SK-N-SH (cell line): ENCODE measurements around the gene GDF9. TPM values are rescaled to one million over a fixed set of nuclear protein-coding genes. Genes with fewer than 3 reads are reported as not detected.
A peak's percentile ranks its signal among the peaks of the same experiment; 100 is the strongest.

ENCODE experiments used
- CTCF ChIA-PET: fragments of 300-600, 350-600 bp; formaldehyde crosslinking; extraction: SDS; loops from one replicate; lab custom pipeline; 2021; lab: Yijun Ruan, JAX
- POLR2A ChIA-PET: fragments of 350-600 bp; sonication (Branson Sonifier 250); formaldehyde crosslinking; extraction: SDS; loops from one replicate; lab custom pipeline; 2020; ENCODE audit warnings: antibody characterized with exemption, inconsistent platforms; lab: Yijun Ruan, JAX
- DNase-seq: peaks from one replicate; pipeline ENCODE4 v3.0.0; 2012
- H2AFZ ChIP-seq: fragments of 200-600 bp; sonication (generic); 2 replicates; pipeline ENCODE4 v1.8.1; 2016; ENCODE audit warnings: antibody characterized with exemption, mild to moderate bottlenecking, low read depth
- H3F3A ChIP-seq: fragments of 200-600 bp; sonication (generic); replicated peaks from 2 replicates; pipeline ENCODE3; 2016; ENCODE audit warnings: antibody characterized with exemption, mild to moderate bottlenecking; ENCODE audit not compliant: insufficient read depth
- H3K27ac ChIP-seq, 2 experiments: fragments of 200-500 bp in 1 of 2; fragments of 200-600 bp in 1 of 2; sonication (Bioruptor generic) in 1 of 2; sonication (generic), shearing (Covaris generic) in 1 of 2; 2 replicates each; pipeline versions ENCODE4 v1.5.1 to v1.6.1; 2014 to 2016; ENCODE audit warnings: low read depth in 2 of 2, inconsistent platforms in 1 of 2, low read length in 1 of 2, mild to moderate bottlenecking in 1 of 2, mixed read lengths in 1 of 2
- H3K27me3 ChIP-seq: fragments of 200-600 bp; sonication (generic), shearing (Covaris generic); 2 replicates; pipeline ENCODE4 v1.6.1; 2016; ENCODE audit warnings: mixed run types; ENCODE audit not compliant: insufficient read depth
- H3K36me3 ChIP-seq, 2 experiments: fragments of 200-500 bp in 1 of 2; fragments of 200-600 bp in 1 of 2; sonication (Bioruptor generic) in 1 of 2; sonication (generic) in 1 of 2; replicated peaks in 1 of 2; 2 replicates each; pipeline versions ENCODE3 to v1.5.1; 2014 to 2016; ENCODE audit warnings: low read length in 1 of 2, mild to moderate bottlenecking in 1 of 2; ENCODE audit not compliant: insufficient read depth in 2 of 2, control insufficient read depth in 1 of 2
- H3K4me1 ChIP-seq, 2 experiments: fragments of 200-500 bp in 1 of 2; fragments of 200-600 bp in 1 of 2; sonication (Bioruptor generic) in 1 of 2; sonication (generic), shearing (Covaris generic) in 1 of 2; 2 replicates each; pipeline versions ENCODE4 v1.5.1 to v1.6.1; 2014 to 2016; ENCODE audit warnings: low read depth in 1 of 2, low read length in 1 of 2, mixed run types in 1 of 2; ENCODE audit not compliant: insufficient read depth in 2 of 2, control insufficient read depth in 1 of 2
- H3K4me2 ChIP-seq: fragments of 200-600 bp; sonication (generic), shearing (Covaris generic); 2 replicates; pipeline ENCODE4 v1.6.1; 2017; ENCODE audit warnings: mixed run types
- H3K4me3 ChIP-seq, 2 experiments: fragments of 200-500 bp in 1 of 2; fragments of 200-600 bp in 1 of 2; sonication (Bioruptor generic) in 1 of 2; sonication (generic), shearing (Covaris generic) in 1 of 2; 2 replicates each; pipeline versions ENCODE4 v1.5.1 to v1.8.1; 2014 to 2016; ENCODE audit warnings: low read depth in 2 of 2, inconsistent platforms in 1 of 2, low read length in 1 of 2, mild to moderate bottlenecking in 1 of 2, mixed read lengths in 1 of 2, moderate library complexity in 1 of 2
- H3K79me2 ChIP-seq: fragments of 200-600 bp; sonication (generic); 2 replicates; pipeline ENCODE4 v1.8.1; 2017; ENCODE audit warnings: mild to moderate bottlenecking; ENCODE audit not compliant: insufficient read depth
- H3K9ac ChIP-seq: fragments of 200-600 bp; sonication (generic); 2 replicates; pipeline ENCODE4 v1.6.1; 2017; ENCODE audit warnings: mixed run types
- H3K9me2 ChIP-seq: fragments of 200-600 bp; sonication (generic); 2 replicates; pipeline ENCODE4 v1.6.1; 2017; ENCODE audit warnings: mixed run types
- H3K9me3 ChIP-seq: fragments of 200-600 bp; sonication (generic); 2 replicates; pipeline ENCODE4 v1.6.1; 2017; ENCODE audit warnings: mixed run types, mild to moderate bottlenecking, moderate library complexity
- H4K20me1 ChIP-seq: fragments of 200-600 bp; sonication (generic); 2 replicates; pipeline ENCODE4 v1.6.1; 2017; ENCODE audit warnings: mild to moderate bottlenecking, mixed run types; ENCODE audit not compliant: insufficient read depth
- EP300 ChIP-seq, 2 experiments: IDR thresholded peaks; 2 replicates each; pipeline versions ENCODE4 v1.4.0 to v1.6.1; 2012; ENCODE audit warnings: borderline replicate concordance in 1 of 2, low read depth in 1 of 2, low read length in 1 of 2
- EZH2phosphoT487 ChIP-seq: fragments of 200-600 bp; sonication (generic); IDR thresholded peaks from 2 replicates; pipeline ENCODE4 v1.6.1; 2017; ENCODE audit warnings: low read depth, mixed run types, mild to moderate bottlenecking, antibody characterized with exemption, moderate library complexity, borderline replicate concordance
- FOXJ3 ChIP-seq: sonication (generic); formaldehyde crosslinking; IDR thresholded peaks from 2 replicates; pipeline ENCODE4 v1.5.1; 2020; ENCODE audit warnings: mild to moderate bottlenecking, missing genetic modification reagents
- FOXM1 ChIP-seq: IDR thresholded peaks from 2 replicates; pipeline ENCODE4 v1.4.0; 2012; ENCODE audit warnings: low read depth, mild to moderate bottlenecking
- GATA2 ChIP-seq: sonication (generic); formaldehyde crosslinking; IDR thresholded peaks from 2 replicates; pipeline ENCODE4 v1.5.0; 2020; ENCODE audit warnings: mild to moderate bottlenecking, missing genetic modification reagents
- JUND ChIP-seq: IDR thresholded peaks from 2 replicates; pipeline ENCODE4 v1.4.0; 2012
- MAX ChIP-seq: IDR thresholded peaks from 2 replicates; pipeline ENCODE4 v1.4.0; 2012; ENCODE audit warnings: low read depth
- NRF1 ChIP-seq: IDR thresholded peaks from 2 replicates; pipeline ENCODE4 v1.6.1; 2012; ENCODE audit warnings: low read depth, mild to moderate bottlenecking, low read length
- PBX3 ChIP-seq: IDR thresholded peaks from 2 replicates; pipeline ENCODE4; 2012
- POLR2AphosphoS5 ChIP-seq: IDR thresholded peaks from 2 replicates; pipeline ENCODE4 v1.6.1; 2012; ENCODE audit warnings: low read depth, low read length
- RCOR1 ChIP-seq: fragments of 150-350 bp; IDR thresholded peaks from 2 replicates; pipeline ENCODE4 v1.6.1; 2017; ENCODE audit warnings: antibody characterized with exemption, low read length
- RFX5 ChIP-seq: IDR thresholded peaks from 2 replicates; pipeline ENCODE4 v1.6.1; 2012; ENCODE audit warnings: mild to moderate bottlenecking, improper control_type of control experiment, low read length
- RXRA ChIP-seq: IDR thresholded peaks from 2 replicates; pipeline ENCODE4 v1.4.0; 2012; ENCODE audit warnings: low read depth, mild to moderate bottlenecking, borderline replicate concordance
- SIN3A ChIP-seq: IDR thresholded peaks from 2 replicates; pipeline ENCODE4 v1.6.1; 2012; ENCODE audit warnings: low read depth, mild to moderate bottlenecking, low read length, moderate library complexity, borderline replicate concordance
- TAF1 ChIP-seq: IDR thresholded peaks from 2 replicates; pipeline ENCODE4 v1.6.1; 2012; ENCODE audit warnings: low read depth, mild to moderate bottlenecking, low read length, moderate library complexity, borderline replicate concordance
- TCF12 ChIP-seq: IDR thresholded peaks from 2 replicates; pipeline ENCODE4 v1.4.0; 2012
- TEAD4 ChIP-seq: IDR thresholded peaks from 2 replicates; pipeline ENCODE4 v1.4.0; 2012; ENCODE audit warnings: mild to moderate bottlenecking, borderline replicate concordance; ENCODE audit not compliant: insufficient read depth
- USF2 ChIP-seq: fragments of 150-350 bp; IDR thresholded peaks from 2 replicates; pipeline ENCODE4 v1.6.1; 2017; ENCODE audit warnings: antibody characterized with exemption, low read length, low read depth, borderline replicate concordance
- YY1 ChIP-seq: IDR thresholded peaks from 2 replicates; pipeline ENCODE4 v1.4.0; 2012; ENCODE audit warnings: low read depth, mild to moderate bottlenecking
- WGBS: methylation state at CpG from one replicate; pipeline ENCODE4 v1.1.6; 2017; ENCODE audit warnings: low lambda C conversion rate; 5-methylcytosine and 5-hydroxymethylcytosine counted together
- polyA plus RNA-seq, 3 experiments: library from polyadenylated mRNA; depleted of rRNA; stranded (reverse); fragments of >200 nt; gene quantifications; 2 replicates each; pipeline ENCODE4 v1.2.3, GENCODE V29; 2012
- TF ChIP-seq, protein P1 (sequence below): fragments of 200-600 bp; sonication (generic); IDR thresholded peaks from 2 replicates; pipeline ENCODE4 v1.6.1; 2017; ENCODE audit warnings: antibody characterized with exemption, mild to moderate bottlenecking, moderate library complexity

Gene GDF9
- polyA plus RNA-seq, 1 of the 3 experiments (the other 2 are of a cell fraction) = 0.82 TPM

DNA sequence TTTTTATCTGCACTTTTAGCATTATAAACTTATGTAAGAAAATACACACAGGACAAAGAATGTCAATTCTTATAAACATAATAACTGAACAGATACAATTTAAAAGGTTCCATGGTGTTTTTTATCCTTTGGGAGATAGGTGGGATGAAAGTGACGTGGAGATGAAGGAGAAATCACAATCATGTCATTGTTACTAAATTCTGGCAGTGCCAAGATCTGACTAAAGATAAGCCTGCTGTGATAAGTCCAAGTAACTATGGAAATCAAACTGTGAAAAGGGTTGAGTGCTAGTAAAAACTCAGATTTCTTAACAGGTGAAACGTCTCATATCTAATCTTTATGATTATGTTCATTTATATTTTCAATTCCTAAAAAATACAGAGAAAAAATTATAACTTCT is 18.3 kb upstream of the GDF9 start:
- WGBS = 86% methylated on average over 2 of the region's 2 CpGs
- H3K27me3 ChIP-seq = no peaks in the 10 kb centered on the region
- CTCF ChIA-PET = interaction anchor here (0.6 to 4.2 kb wide), 10 partner anchors 8 to 176 kb away, joined by 3 to 43 read pairs (median 8); partner anchors contain the start of genes GDF9, HSPA4, SHROOM1 and UQCRQ
- peaks cover 71 to 80% of the 10 kb centered on the region in 2 experiments for H3K36me3 ChIP-seq
- H3F3A ChIP-seq = peaks cover 44% of the 10 kb centered on the region
- no peak for DNase-seq
- no peak overlapping the region for H3K4me2 ChIP-seq
- POLR2A ChIA-PET = interaction anchor here (1.5 kb wide), 1 partner anchor 18 kb away, joined by 7 read pairs; the partner anchor contains the start of genes GDF9 and UQCRQ
- peaks cover 5% of the 10 kb centered on the region; the same call in 1 of the 2 replicates for H4K20me1 ChIP-seq
- no peak overlapping the region for H2AFZ ChIP-seq
- no peak overlapping the region for H3K9ac ChIP-seq
- peak overlapping the region in 1 of 2 experiments; percentile 32; a peak in 1 of 4 replicates for H3K27ac ChIP-seq
- H3K79me2 ChIP-seq = peaks cover 12% of the 10 kb centered on the region; the same call in 1 of the 2 replicates
- H3K4me3 ChIP-seq = no peak overlapping the region
- TF ChIP-seq JUND (no peak), MAX (no peak), NRF1 (no peak), EP300 (IDR thresholded peaks at IDR 0.05; ENCODE audit: borderline replicate concordance in 1 of 2, low read depth in 1 of 2, low read length in 1 of 2) (no peak), POLR2AphosphoS5 (no peak), EZH2phosphoT487 (no peak), TAF1 (no peak), TCF12 (no peak), RFX5 (no peak), TEAD4 (no peak), FOXJ3 (CRISPR knock-in tag) (no peak), YY1 (no peak), USF2 (no peak), RCOR1 (no peak), FOXM1 (no peak), SIN3A (no peak), RXRA (no peak), GATA2 (no peak), PBX3 (no peak)
- TF ChIP-seq, protein P1, sequence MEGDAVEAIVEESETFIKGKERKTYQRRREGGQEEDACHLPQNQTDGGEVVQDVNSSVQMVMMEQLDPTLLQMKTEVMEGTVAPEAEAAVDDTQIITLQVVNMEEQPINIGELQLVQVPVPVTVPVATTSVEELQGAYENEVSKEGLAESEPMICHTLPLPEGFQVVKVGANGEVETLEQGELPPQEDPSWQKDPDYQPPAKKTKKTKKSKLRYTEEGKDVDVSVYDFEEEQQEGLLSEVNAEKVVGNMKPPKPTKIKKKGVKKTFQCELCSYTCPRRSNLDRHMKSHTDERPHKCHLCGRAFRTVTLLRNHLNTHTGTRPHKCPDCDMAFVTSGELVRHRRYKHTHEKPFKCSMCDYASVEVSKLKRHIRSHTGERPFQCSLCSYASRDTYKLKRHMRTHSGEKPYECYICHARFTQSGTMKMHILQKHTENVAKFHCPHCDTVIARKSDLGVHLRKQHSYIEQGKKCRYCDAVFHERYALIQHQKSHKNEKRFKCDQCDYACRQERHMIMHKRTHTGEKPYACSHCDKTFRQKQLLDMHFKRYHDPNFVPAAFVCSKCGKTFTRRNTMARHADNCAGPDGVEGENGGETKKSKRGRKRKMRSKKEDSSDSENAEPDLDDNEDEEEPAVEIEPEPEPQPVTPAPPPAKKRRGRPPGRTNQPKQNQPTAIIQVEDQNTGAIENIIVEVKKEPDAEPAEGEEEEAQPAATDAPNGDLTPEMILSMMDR = no peak
- H3K4me1 ChIP-seq = no peaks in the 10 kb centered on the region; a peak in 1 of 4 replicates
- no peaks in the 10 kb centered on the region for H3K9me2 ChIP-seq
- H3K9me3 ChIP-seq = no peaks in the 10 kb centered on the region
